Measurements from ENCODE around the gene C18orf63.

Gene C18orf63

GRCh38 chr18:74316257-74317170 lies 875 bp downstream of the C18orf63 start:
- TF ChIP-seq CTCF (IDR thresholded peaks at IDR 0.05), result no peak

- TF ChIP-seq CTCF (IDR thresholded peaks at IDR 0.05), result no peak
Observed at GRCh38 chr18:74326231-74326630, 10.6 kb downstream of the C18orf63 start.

- TF ChIP-seq CTCF (IDR thresholded peaks at IDR 0.05), result no peak
Observed at GRCh38 chr18:74328206-74328605, 12.6 kb downstream of the C18orf63 start.

- TF ChIP-seq CTCF (IDR thresholded peaks at IDR 0.05), result no peak
Observed at GRCh38 chr18:74329688-74330205, 14.1 kb downstream of the C18orf63 start.

GRCh38 chr18:74331404-74331803 lies 15.8 kb downstream of the C18orf63 start:
- peak; percentile 65 for TF ChIP-seq CTCF (IDR thresholded peaks at IDR 0.05)

- TF ChIP-seq CTCF (IDR thresholded peaks at IDR 0.05), result no peak
Observed at GRCh38 chr18:74333091-74333490, 17.5 kb downstream of the C18orf63 start.

- TF ChIP-seq CTCF (IDR thresholded peaks at IDR 0.05), result no peak
Observed at GRCh38 chr18:74334242-74334893, 18.7 kb downstream of the C18orf63 start.
